Activated CD4-positive, alpha-beta T cell treated with anti-CD3 and anti-CD28 coated beads for 4 hours (primary cell): ENCODE data around the gene PATZ1.
"Not testable (repeated sequence)": the region's sequence is repeated elsewhere in the genome, so short reads cannot be mapped to it uniquely, and the experiment has no call there.

Experiments
- DNase-seq, 2 donors: peaks; one replicate each; pipeline ENCODE4 v3.0.0-alpha.2; 2020

The PATZ1 gene

DNA sequence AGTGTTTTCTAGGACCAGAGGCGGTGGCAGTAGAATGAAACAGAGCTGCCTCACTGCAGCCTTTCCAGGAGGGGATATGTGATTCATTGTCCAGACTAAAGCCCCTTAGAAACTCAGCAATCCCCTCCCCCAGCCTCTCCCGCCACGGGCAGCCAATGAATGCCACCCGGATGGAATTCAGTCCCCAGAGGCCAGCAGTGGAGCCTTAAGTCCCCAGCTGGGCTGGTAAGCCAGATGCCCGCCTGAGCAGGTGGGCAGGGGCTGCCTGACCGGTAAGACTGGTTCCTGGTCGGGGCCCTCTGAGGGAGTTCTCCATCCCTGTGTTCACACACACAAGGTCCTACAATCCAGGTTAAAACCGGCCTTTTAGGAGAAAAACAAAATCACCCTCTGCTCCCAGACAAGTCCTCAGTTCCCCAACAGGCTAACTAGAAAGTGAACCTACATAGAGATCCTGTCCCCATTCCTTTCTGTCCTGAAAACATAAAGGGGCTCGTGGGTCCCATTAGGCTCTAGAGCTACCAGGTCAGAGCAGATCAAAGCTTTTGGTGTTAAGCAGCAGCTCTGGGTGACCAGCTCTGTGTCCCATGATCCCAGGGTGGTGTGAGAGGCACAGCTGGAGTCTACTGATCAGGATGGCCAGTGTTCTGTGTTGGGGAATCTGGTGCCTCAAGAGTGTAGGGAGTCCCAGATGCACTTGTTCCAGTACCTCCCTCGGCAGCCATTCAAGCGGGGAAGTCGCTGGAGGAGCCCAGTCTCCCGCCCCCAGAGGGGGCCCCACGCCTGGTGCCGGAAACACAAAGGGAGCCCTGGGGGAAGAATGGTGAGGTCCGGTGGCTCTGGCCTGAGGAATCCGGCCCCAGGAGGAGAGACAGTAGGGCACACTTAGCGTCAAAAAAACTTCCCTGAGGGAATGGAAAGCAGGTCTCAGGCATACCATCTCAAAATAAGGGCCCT is 2.6 kb downstream of the PATZ1 start:
- DNase-seq, result peak; percentile 17 to 25

DNA sequence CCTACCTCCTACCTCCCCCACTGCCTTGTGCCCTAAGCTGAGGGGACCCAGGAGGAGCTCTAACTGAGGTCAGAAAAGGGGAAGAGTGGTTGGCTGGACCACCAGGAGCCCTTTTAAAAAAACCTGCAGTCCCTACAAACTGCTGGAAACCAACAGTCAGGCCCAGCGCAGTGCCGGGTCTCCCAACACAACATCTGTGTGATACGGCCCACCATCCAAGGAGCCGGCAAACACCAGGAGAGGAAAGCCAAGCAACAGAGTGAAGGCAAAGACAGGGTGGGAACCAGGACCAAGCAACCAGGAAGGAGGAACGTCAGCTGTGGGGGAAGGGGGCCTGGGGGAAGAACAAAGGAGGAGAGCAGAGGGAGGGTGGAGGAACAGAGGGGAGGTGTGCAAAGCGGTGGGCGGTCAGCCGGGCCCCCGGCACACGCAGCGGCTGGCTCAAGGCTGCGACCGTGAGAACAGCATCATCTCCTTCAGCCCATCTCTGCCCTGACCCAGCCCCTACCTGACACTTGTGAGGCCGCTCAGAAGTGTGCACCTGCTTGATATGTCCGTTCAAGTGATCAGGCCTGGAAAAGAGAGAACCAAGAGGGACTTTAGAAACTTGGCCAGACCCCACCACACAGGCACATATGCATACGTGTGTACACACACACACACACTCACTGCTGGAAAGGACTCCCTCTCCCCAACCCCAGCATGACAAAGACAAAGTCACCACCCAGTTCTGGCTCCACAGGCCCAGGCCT is 3.6 kb downstream of the PATZ1 start:
- DNase-seq, result no peak

DNA sequence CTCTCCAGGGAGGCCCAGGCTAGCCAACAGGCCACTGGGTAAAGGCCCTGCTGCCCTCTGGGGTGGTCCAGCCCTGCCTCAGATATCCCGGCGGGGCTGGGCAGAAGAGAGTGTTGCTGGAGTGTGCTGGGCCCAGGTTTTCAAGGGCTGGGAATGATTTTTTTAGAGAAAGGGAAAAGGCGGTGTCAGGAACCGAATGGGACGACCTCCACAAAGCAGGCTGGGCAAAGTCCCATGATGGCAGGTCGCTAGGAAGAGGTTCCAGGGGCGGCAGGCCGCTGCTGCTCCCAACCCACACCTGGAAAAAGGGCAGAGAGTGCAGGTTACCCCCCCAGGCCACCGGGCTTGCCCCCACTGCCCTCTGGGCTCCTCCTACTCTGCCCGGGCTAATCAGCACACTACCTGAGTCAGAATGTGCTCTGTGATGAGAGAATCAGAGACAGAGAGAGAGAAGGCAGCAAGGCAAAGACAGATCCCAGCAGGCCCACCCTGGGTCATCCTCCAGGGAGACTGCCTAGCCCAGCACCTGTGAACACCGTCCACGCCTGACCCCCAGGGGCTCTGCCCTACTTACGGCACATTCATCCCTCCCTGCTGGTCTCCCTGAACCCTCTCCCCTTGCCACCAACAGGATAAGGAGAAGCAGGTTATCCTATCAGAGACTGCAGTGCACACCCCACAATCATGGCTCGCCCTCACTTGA is 4.6 kb downstream of the PATZ1 start:
- DNase-seq, result no peak

DNA sequence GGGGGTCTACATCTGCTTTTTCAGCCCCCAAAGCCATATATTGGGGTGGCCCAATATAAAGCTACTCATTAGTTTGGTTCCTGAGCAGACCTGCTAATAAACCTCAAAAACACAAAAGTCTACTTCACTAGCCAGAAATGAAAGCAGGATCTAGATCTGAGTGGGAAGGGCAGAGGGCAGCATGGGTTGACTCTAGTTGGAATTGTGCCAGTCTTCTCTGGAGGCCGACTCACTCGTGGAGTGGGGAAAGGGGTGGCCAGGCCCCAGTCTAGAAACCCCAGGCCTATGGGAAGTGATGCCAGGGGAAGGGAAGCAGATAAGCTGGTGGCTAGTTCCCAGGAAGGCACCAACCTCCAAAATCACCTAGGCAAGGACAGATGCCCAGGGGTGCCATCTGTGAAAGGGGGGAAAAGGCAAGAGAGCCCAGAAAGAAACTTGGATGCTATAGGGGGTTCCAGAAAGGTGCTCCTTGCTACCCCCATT is 5.3 kb downstream of the PATZ1 start:
- no peak for DNase-seq

DNA sequence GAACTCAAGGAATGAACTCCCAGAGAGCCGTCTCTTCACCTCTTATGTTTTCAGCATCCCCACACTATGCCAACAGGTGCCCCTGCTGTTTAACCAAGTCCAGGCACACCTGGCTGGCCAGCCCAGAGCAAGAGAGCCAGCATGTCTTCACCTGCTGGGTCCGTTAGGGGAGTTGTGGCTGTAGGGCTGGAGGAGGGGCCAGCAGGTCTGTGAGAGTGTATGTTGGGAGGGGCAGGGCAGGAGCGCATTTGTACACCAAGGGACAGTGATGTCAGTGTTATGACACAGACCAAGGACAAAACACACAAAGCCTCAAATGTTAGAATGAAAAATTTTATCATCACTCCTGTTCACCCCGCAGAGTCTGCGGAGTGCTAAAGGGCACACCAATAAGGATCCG is 5.8 kb downstream of the PATZ1 start:
- no peak for DNase-seq

DNA sequence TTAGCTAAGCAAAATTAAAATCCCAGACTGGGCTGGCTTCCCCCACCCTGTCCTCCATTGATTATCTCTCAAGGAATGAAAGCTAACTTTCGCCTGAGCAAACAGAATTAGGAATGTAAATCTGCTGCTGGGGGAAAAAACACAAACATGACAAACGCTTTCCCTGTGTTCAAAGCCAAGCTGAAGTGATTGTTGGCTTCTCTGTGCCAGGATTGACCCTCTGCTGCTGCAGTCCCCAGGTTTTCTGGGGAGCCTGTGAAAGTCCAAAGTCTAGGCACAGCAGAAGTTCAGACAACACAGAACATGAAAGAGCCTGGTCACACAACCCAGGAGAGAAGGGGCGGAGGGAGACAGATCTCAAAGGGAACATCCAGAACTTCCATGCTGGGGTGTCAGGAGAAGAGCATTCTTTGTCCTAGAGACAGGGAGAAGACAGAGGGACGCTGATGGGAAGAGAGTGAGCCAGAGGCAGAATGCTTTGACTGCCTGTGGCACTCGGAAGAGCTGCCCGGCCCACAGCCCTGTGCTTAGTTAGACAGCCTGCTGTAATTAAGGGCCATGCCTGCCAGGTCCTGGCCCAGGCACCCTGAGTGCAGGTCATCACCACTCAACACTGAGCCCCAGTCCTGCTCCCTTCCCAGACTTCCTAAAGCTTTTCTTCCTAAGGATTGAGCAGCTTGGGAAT is 6.9 kb downstream of the PATZ1 start:
- no peak for DNase-seq

DNA sequence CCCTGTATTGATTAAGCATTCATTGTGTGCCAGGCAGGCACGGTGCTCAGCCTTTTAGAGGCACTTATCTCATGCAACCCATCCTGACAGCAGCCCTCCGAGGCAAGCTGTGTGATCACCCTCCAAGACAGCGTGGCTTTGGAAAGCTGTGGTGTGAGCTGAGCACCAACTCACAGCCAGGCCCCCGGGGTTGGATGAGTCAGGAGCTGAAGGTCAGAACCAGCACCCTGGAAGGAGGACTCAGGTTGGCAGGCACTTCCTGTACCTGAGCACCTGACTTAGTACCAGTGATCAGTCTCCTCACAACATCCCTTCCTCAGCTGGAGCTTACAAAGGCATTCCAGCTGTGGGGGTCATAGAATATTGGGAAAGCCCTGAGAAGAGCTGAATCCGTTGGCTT is 9.0 kb downstream of the PATZ1 start:
- DNase-seq, result peak in 1 of 2 donors; percentile 18

DNA sequence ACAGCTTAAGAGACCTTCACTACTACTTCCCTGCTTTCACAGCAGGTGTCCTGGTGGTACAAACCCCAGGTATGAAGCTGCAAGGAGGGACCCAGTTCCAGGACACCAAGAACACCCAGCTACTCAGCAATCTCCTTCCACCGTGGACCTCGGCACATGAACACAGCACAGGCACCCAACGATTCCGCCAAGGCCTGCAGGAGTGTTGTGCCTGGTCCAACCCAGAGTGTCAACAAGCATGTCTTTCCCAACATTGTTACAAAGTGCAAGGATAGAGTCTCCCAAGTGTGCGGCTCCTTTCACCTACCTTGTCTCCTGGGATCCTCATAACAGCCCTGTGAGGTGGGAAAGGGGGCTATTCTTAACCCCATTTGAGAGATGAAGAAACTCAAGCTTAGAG is 11.8 kb downstream of the PATZ1 start:
- no peak for DNase-seq

DNA sequence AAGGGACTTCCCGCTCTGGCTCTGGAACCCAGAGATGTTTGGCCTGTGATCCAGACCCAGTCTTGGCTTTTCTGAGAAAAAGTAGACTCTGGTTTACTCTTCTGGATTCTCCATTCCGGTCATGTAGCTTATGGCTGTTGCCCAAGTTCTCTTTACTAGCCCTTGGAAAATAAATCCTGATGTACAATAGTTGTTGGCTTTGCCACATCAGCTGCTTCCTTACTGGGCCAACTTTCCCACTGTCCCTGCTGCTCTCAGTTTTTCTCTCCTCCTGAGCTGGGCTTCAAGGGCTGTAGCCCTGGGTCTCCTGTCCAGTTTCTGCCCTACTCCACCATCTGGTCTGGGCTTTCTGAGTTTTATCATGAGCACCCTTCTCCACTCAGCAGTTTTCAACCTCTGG is 12.5 kb downstream of the PATZ1 start:
- no peak for DNase-seq

DNA sequence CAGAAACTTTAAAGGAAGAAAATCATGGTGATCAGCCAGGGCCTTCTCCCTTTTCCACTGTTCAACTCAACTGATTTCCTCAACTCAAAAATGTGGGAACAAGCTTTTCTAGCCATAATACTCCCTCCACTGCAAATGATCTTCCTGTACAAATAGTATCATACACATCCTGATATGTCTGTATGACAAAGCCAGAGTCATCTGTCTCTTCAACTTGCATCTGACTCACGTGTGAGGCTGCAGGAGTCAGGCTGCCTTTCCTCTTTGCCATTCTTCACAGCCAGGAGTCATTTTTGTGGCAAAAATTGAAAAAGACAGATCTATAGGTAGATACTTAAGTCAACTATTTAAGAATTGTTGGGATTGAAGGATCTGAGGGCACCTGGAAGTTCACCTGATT is 13.3 kb downstream of the PATZ1 start:
- DNase-seq, result no peak

DNA sequence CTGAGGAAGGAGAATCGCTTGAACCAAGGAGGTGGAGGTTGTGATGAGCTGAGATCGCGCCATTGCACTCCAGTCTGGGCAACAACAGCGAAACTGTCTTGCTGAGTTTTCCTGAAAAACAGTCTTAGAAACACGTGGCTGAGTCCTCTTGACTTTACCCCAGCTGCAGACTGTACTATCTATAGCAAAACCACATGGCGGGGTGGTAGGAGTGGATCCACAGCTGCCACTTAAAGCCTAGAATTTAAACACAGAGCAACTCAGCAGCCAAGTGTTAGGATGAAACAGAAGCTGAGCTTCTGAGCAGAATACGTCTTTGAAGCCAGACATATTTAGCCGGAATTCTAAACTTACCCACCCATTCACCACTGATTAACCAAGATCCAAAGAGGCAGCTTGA is 14.1 kb downstream of the PATZ1 start:
- no peak for DNase-seq

DNA sequence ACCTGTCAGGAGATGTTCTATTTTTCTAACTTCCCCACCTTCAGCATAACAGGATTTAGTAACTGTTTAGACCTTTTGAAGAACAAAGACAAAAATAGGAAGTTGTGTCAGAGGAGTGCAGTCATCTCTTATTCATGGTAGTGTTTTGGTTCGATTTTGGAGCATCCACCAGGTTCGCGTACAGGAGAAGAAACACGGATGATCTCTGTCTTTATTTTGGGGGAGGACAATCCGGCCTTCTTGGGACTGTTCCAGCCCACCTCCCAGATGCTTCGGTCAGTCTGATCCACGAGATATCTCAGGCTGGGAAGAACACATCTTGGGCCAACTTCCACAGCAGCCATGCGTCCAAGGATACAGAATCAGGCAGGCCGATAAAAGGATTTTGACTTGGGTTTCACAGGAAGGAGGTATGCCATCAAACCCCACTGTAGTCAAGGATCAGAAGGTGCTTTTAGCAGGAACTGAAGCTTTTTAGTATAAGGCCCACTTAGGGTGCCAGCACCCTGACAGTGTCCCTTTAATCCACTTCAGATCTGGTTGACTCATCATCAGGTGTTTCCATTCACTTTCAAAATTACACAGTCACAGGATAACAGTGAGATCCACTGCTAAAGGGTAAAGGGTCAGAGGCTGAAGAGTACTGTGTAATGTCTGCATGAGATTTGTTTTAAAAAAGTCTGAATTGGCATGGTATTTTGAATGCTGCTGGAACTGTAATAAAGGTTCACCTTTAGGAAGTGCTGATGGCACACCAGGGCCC is 16.5 kb downstream of the PATZ1 start:
- no peak for DNase-seq

DNA sequence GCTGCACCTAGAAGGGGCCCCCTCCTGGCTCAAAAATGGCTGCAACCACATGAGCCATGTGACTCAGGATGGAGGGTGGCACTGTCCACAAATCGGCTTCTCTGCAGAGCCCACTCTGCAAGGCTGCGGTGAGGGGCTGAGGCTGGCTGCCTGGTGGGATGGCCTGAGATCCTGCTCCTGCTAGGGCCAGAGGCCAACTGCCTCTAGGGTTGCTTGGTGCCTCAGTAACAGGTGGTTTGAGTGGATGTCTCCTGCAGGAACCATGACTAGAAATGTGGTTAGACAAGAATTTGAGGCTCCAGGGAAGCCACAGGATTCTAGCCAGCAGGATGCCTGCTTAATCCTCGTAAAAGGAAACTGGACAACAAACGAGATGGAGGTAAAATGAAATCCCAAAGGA is 17.1 kb downstream of the PATZ1 start:
- no peak for DNase-seq

DNA sequence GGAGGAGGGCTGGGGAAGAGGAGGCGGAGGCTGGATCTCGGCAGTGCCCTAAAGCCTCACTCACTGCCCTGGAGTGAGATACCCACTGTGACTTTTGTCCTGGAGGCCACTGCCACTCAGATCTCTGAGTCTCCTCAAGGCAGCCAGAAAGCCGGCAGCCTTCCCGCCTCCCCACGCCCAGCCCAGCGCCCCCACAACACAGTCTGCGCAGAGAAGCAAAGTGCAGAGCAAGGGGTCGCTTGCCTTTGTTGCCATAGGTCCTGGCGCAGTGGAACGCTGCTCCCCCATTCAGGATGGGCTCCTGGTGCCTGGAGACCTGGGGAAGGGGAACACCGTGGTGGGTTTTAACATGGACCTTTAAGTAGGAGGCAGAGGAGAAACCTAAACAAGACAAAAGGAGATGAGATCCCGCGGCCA is 17.6 kb downstream of the PATZ1 start:
- DNase-seq, result no peak

DNA sequence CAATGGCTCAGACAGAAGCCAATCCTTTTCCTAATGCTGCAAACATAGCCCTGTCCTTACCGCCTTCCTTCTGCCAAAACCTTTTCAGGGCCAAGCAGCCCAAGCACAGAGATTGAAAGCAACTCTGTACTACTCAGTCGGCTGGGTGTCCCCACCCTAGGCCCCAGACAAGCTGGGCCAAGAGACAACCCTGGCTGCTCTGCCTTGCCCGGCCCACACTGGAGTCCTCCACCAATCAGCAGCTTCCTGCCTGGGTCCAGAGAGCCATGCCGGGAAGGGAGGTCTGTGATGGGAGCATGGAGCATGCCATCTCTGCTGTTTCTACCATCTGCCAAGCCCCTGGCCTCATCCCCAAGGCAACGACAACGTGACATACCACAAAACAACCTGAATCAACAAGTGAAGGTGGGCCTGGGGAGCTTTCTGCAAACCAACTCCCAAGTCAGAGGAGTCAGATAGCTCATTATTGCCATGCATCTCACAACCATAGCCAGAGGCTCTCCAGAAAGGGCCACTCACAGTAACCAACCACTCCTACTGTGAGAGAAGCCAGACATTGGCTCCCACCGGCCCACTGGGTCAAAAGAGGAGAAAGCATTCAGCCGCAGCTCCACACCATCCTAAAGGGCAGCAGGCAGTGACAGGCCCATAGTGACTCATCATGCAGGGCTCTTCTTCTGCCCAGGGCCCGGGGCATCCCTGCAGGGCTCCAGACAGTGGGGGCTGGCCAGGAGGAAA is 18.2 kb downstream of the PATZ1 start:
- no peak for DNase-seq

DNA sequence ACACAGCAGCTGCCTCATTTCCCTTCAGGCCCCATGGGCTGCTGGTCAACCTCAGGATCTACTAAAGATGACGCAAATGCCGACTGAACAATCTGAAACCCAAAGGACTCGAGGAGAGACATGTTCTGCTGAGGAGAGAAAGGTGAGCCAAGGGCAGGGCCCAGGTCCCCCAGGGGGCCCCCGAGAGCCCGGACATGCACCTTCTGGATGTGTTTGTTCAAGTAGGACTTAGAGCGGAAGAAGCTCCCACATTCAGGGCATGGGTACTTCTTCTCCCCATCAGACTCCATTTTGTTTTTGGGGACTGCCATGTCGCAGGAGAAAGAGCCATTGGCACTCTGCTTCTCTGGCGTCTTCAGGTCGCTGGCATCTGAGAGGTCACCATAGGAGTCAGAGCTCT is 19.3 kb downstream of the PATZ1 start:
- DNase-seq, result no peak

DNA sequence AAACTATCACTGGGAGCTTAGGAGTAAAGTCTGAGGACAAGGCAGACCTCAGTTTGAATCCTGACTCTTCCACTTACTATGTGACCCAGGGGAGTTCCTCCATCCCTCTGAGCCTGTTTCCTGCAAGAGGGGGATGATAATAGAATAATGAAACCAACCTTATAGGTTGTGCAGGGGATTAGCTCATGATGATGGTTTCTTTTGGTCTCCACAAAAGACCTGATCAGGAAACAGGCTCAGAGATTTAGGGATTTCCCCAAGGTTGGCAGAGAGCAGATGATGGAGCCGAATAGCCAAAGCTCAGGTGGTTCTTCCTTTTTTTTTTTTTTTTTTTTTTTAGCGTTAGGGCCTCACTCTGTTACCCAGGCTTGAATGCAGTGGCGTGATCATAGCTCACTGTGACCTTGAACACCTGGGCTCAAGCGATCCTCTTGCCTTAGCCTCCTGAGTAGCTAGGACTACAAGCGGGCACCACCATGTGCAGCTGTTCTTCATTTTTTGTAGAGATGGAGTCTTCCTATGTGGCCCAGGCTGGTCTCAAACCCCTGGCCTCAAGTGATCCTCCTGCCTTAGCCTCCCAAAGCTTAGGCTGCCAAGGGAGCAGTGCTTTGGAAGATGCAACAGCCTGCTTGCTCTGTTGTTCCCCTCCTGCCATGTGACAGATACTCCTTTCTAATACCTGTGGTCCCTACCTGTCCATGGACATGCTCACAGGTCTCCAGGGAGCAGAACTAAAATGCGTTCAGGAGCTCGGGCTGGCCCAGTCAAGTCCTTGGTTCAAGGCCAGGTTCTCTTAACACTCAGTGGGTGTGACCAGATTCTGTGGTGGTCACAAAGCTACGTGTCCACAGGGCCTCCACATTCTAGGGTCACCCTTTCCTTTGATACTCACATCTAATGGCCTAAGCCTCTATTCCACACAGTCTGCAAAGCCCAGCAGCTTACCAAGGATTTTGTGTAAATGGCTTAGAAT is 22.3 kb downstream of the PATZ1 start:
- DNase-seq, result no peak

DNA sequence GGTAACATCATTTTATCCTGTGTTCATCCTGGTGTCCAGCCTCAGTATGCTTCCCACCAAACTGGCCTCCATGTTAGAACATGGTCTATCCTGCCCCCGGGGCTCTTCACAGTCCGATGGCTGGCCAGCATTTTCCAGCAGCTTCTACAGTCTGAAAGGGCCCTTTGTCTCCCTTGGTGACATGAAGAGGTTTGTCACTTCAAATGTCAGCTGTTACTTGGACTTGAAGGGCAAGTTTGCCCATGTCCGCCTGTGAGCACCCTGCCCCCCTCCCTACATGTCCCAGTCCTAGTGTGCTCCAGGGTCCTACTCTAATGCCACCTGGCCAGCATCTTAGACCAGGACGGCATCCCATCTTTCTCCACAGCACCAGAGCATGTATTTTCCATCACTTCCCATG is 24.7 kb downstream of the PATZ1 start:
- DNase-seq, result no peak

DNA sequence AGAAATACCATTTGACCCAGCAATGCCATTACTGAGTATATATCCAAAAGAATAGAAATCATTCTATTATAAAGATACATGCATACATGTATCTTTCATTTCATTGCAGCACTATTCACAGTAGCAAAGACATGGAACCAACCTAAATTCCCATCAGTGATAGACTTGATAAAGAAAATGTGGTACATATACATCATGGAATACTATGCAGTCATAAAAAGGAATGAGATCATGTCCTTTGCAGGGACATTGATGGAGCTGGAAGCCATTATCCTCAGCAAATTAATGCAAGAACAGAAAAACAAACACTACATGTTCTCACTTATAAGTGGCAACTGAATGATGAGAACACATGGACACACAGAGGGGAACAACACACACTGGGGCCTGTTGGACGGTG is 31.9 kb downstream of the PATZ1 start:
- not testable (repeated sequence) for DNase-seq
